Measurements from ENCODE around the gene CYP3A5. TPM values are rescaled to one million over a fixed set of nuclear protein-coding genes. Genes with fewer than 3 reads are reported as not detected.
A peak's percentile ranks its signal among the peaks of the same experiment; 100 is the strongest.
"Not testable (repeated sequence)": the region's sequence is repeated elsewhere in the genome, so short reads cannot be mapped to it uniquely, and the experiment has no call there.

CYP3A5 gene
- total RNA-seq, 2 donors from 2014 or later = 0.38 to 0.42 TPM

GRCh38 chr7:99638731-99639130 lies 41.1 kb downstream of the CYP3A5 start:
- no peak overlapping the region for H3K4me3 ChIP-seq (ENCODE audit: low read length)
- no peaks in the 10 kb centered on the region for H3K27me3 Mint-ChIP-seq (ENCODE audit: insufficient read depth)
- H3K4me1 ChIP-seq (ENCODE audit: control insufficient read depth, insufficient read depth, low read length) = no peaks in the 10 kb centered on the region
- H3K27ac ChIP-seq (ENCODE audit: low read depth, low read length) = no peak overlapping the region
- peaks cover 5% of the 10 kb centered on the region for H3K4me1 Mint-ChIP-seq
- no peak overlapping the region for H3K9ac ChIP-seq (ENCODE audit: extremely low read depth, low read length, poor library complexity, severe bottlenecking)
- H3K36me3 ChIP-seq (ENCODE audit: control insufficient read depth, insufficient read depth, low read length) = peaks cover 16% of the 10 kb centered on the region
- 96% methylated on average over 18 to 23 of the region's 23 CpGs for WGBS, 2 experiments (ENCODE audit: insufficient coverage in 1 of 2, insufficient read length in 1 of 2)
- H3K27me3 ChIP-seq (ENCODE audit: control insufficient read depth, insufficient read depth, low read length, poor library complexity, severe bottlenecking) = no peaks in the 10 kb centered on the region
- H3K9me3 Mint-ChIP-seq = no peaks in the 10 kb centered on the region
- H3K4me3 Mint-ChIP-seq = no peak overlapping the region
- no peak overlapping the region for H3K27ac Mint-ChIP-seq
- H3K36me3 Mint-ChIP-seq (ENCODE audit: low read depth) = peaks cover 33% of the 10 kb centered on the region
- DNase-seq = no peak
- H3K9me3 ChIP-seq (ENCODE audit: control insufficient read depth, low read length) = no peaks in the 10 kb centered on the region
- TF ChIP-seq CTCF (conservative IDR thresholded peaks at IDR 0.05) = no peak

- H3K9me3 Mint-ChIP-seq; H3K4me3 Mint-ChIP-seq; H3K9ac ChIP-seq (ENCODE audit: extremely low read depth, low read length, poor library complexity, severe bottlenecking); H3K9me3 ChIP-seq (ENCODE audit: control insufficient read depth, low read length); H3K27ac Mint-ChIP-seq; H3K27me3 Mint-ChIP-seq (ENCODE audit: insufficient read depth); H3K4me3 ChIP-seq (ENCODE audit: low read length); H3K4me1 ChIP-seq (ENCODE audit: control insufficient read depth, insufficient read depth, low read length); DNase-seq; H3K27ac ChIP-seq (ENCODE audit: low read depth, low read length); H3K4me1 Mint-ChIP-seq; H3K27me3 ChIP-seq (ENCODE audit: control insufficient read depth, insufficient read depth, low read length, poor library complexity, severe bottlenecking): not testable (repeated sequence)
- WGBS, 2 experiments (ENCODE audit: insufficient coverage in 1 of 2, insufficient read length in 1 of 2) = 92% methylated on average over 2 of the region's 2 CpGs; no CpG with 5 or more reads in 1 of the 2 experiments
- peaks cover 23% of the 10 kb centered on the region for H3K36me3 ChIP-seq (ENCODE audit: control insufficient read depth, insufficient read depth, low read length)
- H3K36me3 Mint-ChIP-seq (ENCODE audit: low read depth) = peaks cover 34% of the 10 kb centered on the region
These were observed 42.4 kb downstream of the CYP3A5 start for GRCh38 chr7:99637414-99637813.

- peaks cover 5% of the 10 kb centered on the region for H3K4me1 ChIP-seq (ENCODE audit: control insufficient read depth, insufficient read depth, low read length)
- no peak overlapping the region for H3K9ac ChIP-seq (ENCODE audit: extremely low read depth, low read length, poor library complexity, severe bottlenecking)
- TF ChIP-seq CTCF (conservative IDR thresholded peaks at IDR 0.05) = peak; percentile 74
- no peak overlapping the region for H3K4me3 ChIP-seq (ENCODE audit: low read length)
- Mint-ChIP-seq H3K4me1 (peaks cover 24% of the 10 kb centered on the region), H3K27me3 (ENCODE audit: insufficient read depth) (no peaks in the 10 kb centered on the region), H3K27ac (peak overlapping the region; percentile 88), H3K36me3 (ENCODE audit: low read depth) (peaks cover 70% of the 10 kb centered on the region), H3K9me3 (no peaks in the 10 kb centered on the region), H3K4me3 (no peak overlapping the region)
- H3K36me3 ChIP-seq (ENCODE audit: control insufficient read depth, insufficient read depth, low read length) = peaks cover 75% of the 10 kb centered on the region
- no peak overlapping the region for H3K27ac ChIP-seq (ENCODE audit: low read depth, low read length)
- H3K9me3 ChIP-seq (ENCODE audit: control insufficient read depth, low read length) = no peaks in the 10 kb centered on the region
- peak; percentile 70 for DNase-seq
- H3K27me3 ChIP-seq (ENCODE audit: control insufficient read depth, insufficient read depth, low read length, poor library complexity, severe bottlenecking) = no peaks in the 10 kb centered on the region
- WGBS, 2 experiments (ENCODE audit: insufficient coverage in 1 of 2, insufficient read length in 1 of 2) = 53 to 63% methylated on average over 6 to 9 of the region's 9 CpGs
These were observed 48.3 kb downstream of the CYP3A5 start for GRCh38 chr7:99631295-99632109.

All from endodermal cell (in vitro differentiated cells).